GM12865 (cell line): ENCODE results near the gene ZNFX1.

ENCODE experiments used
- DNase-seq: peaks from one replicate; pipeline ENCODE4 v3.0.0; 2010; ENCODE audit warnings: low read depth
- H3K4me3 ChIP-seq: 2 replicates; pipeline ENCODE4 v1.5.1; 2011; ENCODE audit warnings: mild to moderate bottlenecking, low read depth, low read length, control low read depth
- CTCF ChIP-seq: IDR thresholded peaks from 2 replicates; pipeline ENCODE4 v1.5.1; 2011; ENCODE audit warnings: low read length, control low read depth, low read depth, inconsistent platforms; ENCODE audit not compliant: insufficient read depth; ENCODE audit errors: missing control alignments

ZNFX1 gene

GRCh38 chr20:49278036-49278817, at the start of gene ZNFX1:
TSS of gene ZNFX1 (minus strand) at chr20:49278057. CDS start at chr20:49275839, 2,218 bp downstream.
- no peak for TF ChIP-seq CTCF
- peak; percentile 99 for DNase-seq
- H3K4me3 ChIP-seq, result peak within 1 kb of the TSS; percentile 90

GRCh38 chr20:49326026-49326425, 48.2 kb upstream of the ZNFX1 start:
- no peak for TF ChIP-seq CTCF
- H3K4me3 ChIP-seq, result no peak overlapping the region
- no peak for DNase-seq

DNA sequence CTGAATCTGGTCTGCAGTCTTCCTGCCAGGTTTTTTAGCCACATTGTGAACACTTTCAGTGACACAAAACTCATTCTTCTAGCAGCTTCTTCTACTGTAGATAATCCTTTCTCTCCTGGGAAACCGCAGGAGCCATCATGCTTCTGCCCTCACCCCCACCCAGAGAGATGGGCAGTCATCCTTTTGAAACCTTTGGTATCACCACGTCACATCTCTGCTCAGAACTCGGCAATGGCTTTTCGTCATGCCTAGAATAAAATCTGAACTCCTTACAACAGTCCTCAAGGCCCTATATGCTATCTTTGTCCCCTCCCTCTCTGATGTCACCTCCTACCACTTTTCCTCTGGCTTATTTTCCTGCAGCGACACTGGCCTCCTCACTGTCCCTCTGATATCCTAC, 46.4 kb upstream of the ZNFX1 start:
- DNase-seq, result no peak
- TF ChIP-seq CTCF, result no peak
- H3K4me3 ChIP-seq, result no peak overlapping the region

DNA sequence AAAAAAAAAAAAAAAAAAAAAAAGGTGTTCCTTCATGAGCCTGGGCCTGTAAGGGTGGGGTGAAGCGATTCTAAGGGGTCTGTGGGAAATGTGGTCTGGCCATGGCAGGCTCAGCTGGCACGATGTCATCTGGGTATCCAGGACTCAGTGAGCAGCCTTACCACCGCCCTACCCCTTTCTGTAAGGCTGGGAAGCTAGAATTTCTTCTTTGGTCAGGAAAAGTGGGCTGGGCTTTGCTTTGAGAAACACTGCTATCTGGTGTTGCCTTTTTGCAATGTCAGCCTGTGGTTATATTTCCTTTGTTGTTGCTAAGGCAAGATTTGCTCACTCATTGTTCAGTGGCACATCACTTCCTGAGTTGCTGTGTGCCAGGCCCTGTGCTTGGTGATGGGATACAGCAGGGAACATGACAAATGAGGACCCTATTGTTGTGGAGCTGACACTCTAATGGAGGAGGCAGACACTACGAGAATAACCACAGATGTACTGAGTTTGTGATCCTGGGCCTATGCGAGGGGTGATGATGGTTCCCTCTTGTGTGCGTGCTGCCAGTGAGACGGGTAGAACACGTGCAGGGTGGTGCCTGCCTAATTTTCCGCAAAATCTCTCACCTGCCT, 45.9 kb upstream of the ZNFX1 start:
- TF ChIP-seq CTCF, result peak; percentile 39
- no peak overlapping the region for H3K4me3 ChIP-seq
- peak; percentile 31 for DNase-seq

DNA sequence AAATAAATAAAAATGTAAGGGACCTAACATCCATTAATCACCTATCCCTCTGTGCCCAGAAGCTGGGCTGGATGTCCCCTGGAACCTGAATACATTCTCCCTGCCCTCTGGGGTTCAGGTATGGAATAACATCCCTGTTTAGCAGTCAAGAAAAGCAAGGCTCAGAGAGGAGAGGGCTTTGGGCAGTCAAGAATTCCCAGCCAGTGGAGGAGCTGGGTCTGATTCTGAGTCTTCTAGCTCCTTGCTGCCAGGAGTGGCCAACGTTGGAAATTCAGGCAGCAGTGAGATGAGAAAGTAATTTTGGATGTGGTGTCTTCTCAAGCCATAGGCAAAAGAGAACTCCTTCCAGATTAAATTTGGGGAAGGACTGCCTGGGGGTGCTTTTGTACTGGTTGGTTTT, 42.6 kb upstream of the ZNFX1 start:
- TF ChIP-seq CTCF, result no peak
- no peak for DNase-seq
- H3K4me3 ChIP-seq, result no peak overlapping the region

GRCh38 chr20:49319208-49319809, 41.5 kb upstream of the ZNFX1 start:
- no peak for TF ChIP-seq CTCF
- no peak overlapping the region for H3K4me3 ChIP-seq
- no peak for DNase-seq
